DND-41 (cell line): ENCODE results near the gene MAP3K8.
A peak's percentile ranks its signal among the peaks of the same experiment; 100 is the strongest.

Source experiments
- ATAC-seq: fragments of 200-7000 bp; cut with Tn5 transposase; 3 replicates; pipeline ENCODE4 v1.9.1; 2021; ENCODE audit warnings: low read depth; ENCODE audit not compliant: insufficient read depth
- DNase-seq: peaks from one replicate; pipeline ENCODE4 v3.0.0-alpha.2; 2020
- H2AFZ ChIP-seq: 2 replicates; pipeline ENCODE4 v1.6.0; 2012; ENCODE audit warnings: low read depth, low read length
- H3K27ac ChIP-seq: 2 replicates; pipeline ENCODE4 v1.5.1; 2012; ENCODE audit warnings: low read length, inconsistent platforms
- H3K27me3 ChIP-seq: fragments of 200-600 bp; sonication (generic); 2 replicates; pipeline ENCODE4 v1.6.0; 2012; ENCODE audit warnings: low read length, mild to moderate bottlenecking, inconsistent platforms; ENCODE audit not compliant: insufficient read depth, poor library complexity
- H3K36me3 ChIP-seq: 2 replicates; pipeline ENCODE4 v1.5.1; 2012; ENCODE audit warnings: low read length, inconsistent platforms; ENCODE audit not compliant: insufficient read depth
- H3K4me1 ChIP-seq: 2 replicates; pipeline ENCODE4 v1.5.1; 2012; ENCODE audit warnings: mild to moderate bottlenecking, low read length; ENCODE audit not compliant: insufficient read depth
- H3K4me2 ChIP-seq: 2 replicates; pipeline ENCODE4 v1.6.0; 2012; ENCODE audit warnings: mild to moderate bottlenecking, moderate library complexity, low read length, inconsistent platforms; ENCODE audit not compliant: insufficient read depth
- H3K4me3 ChIP-seq, 2 experiments: fragments of 200-600 bp in 1 of 2; shearing (Covaris generic) in 1 of 2; 2 replicates each; pipeline ENCODE4 v1.5.1; 2012 to 2016; ENCODE audit warnings: inconsistent platforms in 2 of 2, low read length in 2 of 2, mild to moderate bottlenecking in 2 of 2, low read depth in 1 of 2, moderate library complexity in 1 of 2
- H3K79me2 ChIP-seq: 2 replicates; pipeline ENCODE4 v1.6.0; 2012; ENCODE audit warnings: low read length, inconsistent platforms; ENCODE audit not compliant: insufficient read depth
- H3K9ac ChIP-seq: 2 replicates; pipeline ENCODE4 v1.6.0; 2012; ENCODE audit warnings: low read depth, mild to moderate bottlenecking, inconsistent platforms, low read length, moderate library complexity
- H3K9me3 ChIP-seq: 2 replicates; pipeline ENCODE4 v1.5.1; 2012; ENCODE audit warnings: low read length, moderate library complexity, mild to moderate bottlenecking, inconsistent platforms; ENCODE audit not compliant: insufficient read depth, severe bottlenecking
- H4K20me1 ChIP-seq: 2 replicates; pipeline ENCODE4 v1.6.0; 2012; ENCODE audit warnings: low read length; ENCODE audit not compliant: insufficient read depth
- EZH2 ChIP-seq: IDR thresholded peaks from 3 replicates; pipeline ENCODE4 v1.6.1; 2012; ENCODE audit warnings: borderline replicate concordance, low read depth, mild to moderate bottlenecking, moderate library complexity, low read length, inconsistent platforms; ENCODE audit not compliant: severe bottlenecking
- TF ChIP-seq, protein P1 (sequence below): IDR thresholded peaks from 2 replicates; pipeline ENCODE4 v1.5.1; 2012; ENCODE audit warnings: borderline replicate concordance, low read length, moderate library complexity, mild to moderate bottlenecking; ENCODE audit not compliant: poor library complexity, severe bottlenecking; ENCODE audit errors: extremely low read depth

MAP3K8 gene

DNA sequence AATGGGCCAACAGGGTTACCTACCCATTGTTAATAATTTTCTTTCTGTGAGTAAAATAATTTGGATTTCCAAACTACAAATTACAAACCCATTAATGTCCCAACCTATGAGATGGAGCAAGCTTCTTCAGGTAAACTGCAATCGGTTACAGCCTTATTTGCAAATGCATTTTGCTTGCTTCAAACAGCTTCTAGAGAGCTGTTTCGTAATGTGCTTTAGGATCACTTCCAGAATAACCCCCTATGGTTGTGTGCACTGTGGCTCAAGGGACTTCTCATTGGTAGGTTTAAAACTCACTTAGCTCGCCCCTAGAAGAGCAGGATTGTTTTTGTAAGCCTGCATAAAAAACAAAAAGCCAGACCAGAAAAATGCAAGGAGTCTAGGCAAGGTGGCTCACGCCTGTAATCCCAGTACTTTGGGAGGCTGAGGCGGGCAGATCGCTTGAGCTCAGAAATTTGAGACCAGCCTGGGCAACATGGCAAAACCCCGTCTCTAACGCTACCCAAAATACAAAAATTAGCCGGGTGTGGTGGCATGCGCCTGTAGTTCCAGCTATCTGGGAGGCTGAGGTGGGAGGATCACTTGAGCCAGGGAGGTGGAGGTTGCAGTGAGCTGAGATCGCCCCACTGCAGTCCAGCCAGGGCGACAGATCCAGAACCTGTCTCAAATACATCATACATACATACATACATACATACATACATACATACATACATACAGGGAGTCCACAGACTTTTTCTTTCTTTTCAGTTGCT lies 3.3 kb upstream of the MAP3K8 start:
- no peak overlapping the region for H3K4me3 ChIP-seq
- ATAC-seq: no peak
- no peaks in the 10 kb centered on the region for H3K79me2 ChIP-seq
- no peaks in the 10 kb centered on the region for H3K36me3 ChIP-seq
- TF ChIP-seq, protein P1, sequence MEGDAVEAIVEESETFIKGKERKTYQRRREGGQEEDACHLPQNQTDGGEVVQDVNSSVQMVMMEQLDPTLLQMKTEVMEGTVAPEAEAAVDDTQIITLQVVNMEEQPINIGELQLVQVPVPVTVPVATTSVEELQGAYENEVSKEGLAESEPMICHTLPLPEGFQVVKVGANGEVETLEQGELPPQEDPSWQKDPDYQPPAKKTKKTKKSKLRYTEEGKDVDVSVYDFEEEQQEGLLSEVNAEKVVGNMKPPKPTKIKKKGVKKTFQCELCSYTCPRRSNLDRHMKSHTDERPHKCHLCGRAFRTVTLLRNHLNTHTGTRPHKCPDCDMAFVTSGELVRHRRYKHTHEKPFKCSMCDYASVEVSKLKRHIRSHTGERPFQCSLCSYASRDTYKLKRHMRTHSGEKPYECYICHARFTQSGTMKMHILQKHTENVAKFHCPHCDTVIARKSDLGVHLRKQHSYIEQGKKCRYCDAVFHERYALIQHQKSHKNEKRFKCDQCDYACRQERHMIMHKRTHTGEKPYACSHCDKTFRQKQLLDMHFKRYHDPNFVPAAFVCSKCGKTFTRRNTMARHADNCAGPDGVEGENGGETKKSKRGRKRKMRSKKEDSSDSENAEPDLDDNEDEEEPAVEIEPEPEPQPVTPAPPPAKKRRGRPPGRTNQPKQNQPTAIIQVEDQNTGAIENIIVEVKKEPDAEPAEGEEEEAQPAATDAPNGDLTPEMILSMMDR: no peak
- no peak for TF ChIP-seq EZH2
- H3K4me2 ChIP-seq: no peak overlapping the region
- H3K9me3 ChIP-seq: no peaks in the 10 kb centered on the region
- H2AFZ ChIP-seq: no peak overlapping the region
- H3K4me1 ChIP-seq: peaks cover 28% of the 10 kb centered on the region
- H3K27me3 ChIP-seq: peaks cover 28% of the 10 kb centered on the region
- DNase-seq: no peak
- 0 out of 2 replicates have a peak, but pooled peaks cover 5% of the 10 kb centered on the region for H4K20me1 ChIP-seq
- H3K27ac ChIP-seq: no peak overlapping the region
- H3K9ac ChIP-seq: no peak overlapping the region

DNA sequence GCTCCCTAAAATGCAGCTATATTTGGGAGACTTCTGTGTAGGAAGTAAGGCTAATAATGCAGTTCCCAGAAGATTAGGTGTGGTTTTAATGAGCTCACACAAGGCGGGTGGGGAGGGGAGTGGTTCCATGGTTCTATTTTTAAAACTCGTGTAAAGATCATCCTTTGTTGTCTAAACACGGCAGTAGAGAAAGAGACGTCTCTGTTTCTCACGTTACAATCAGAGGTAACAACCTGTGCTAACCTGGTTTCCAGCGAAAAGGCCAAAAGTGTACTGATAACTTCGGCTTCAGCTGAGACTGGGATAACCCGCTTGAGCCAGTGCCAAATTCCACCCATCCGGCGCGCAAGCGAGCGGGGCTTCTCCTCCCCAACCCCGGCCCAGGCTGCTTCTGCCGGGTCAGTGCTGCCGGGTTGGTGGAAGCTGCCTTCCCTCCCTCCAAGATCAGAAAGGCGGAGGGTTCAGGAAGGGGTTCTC lies 2.5 kb upstream of the MAP3K8 start:
- H3K9ac ChIP-seq: no peak overlapping the region
- DNase-seq (no peak), ATAC-seq (no peak)
- H3K4me1 ChIP-seq: peaks cover 35% of the 10 kb centered on the region
- H3K79me2 ChIP-seq: no peaks in the 10 kb centered on the region
- no peaks in the 10 kb centered on the region for H3K9me3 ChIP-seq
- H3K4me3 ChIP-seq: no peak overlapping the region
- no peak overlapping the region for H3K27ac ChIP-seq
- 0 out of 2 replicates have a peak, but pooled peaks cover 8% of the 10 kb centered on the region for H4K20me1 ChIP-seq
- H3K36me3 ChIP-seq: no peaks in the 10 kb centered on the region
- TF ChIP-seq, protein P1: no peak
- no peak for TF ChIP-seq EZH2
- no peak overlapping the region for H3K4me2 ChIP-seq
- peaks cover 28% of the 10 kb centered on the region for H3K27me3 ChIP-seq
- H2AFZ ChIP-seq: no peak overlapping the region

DNA sequence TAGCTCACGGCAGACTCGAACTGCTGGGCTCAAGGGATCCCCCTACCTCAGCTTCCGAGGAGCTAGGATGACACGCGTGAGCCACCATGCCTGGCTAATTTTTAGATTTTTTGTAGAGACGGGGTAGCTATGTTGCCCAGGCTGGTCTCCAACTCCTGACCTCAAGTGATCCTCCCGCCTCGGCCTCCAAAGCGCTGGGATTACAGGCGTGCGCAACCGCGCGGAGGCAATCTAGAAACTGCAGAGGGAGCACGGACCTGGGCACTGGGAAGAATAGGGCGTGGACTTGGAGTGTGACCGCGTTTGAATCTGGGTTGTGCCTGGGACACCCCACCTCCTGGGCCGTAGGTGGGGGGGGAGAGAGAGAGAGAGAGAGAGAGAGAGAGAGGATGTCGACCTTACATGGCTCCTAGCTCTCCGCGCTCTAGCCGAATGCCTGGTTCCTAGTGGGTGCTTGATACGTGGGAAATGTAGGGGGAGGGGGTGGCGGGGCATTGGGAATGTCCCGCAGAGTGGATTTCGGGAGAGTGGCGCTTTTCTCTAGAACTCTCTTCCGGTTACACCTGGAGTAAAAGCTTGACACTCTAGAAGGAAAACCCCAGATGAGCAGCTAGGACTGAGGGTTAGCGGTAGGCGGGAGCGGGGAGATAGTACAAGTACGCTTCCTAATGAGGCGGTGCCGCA lies 1.2 kb upstream of the MAP3K8 start:
- no peaks in the 10 kb centered on the region for H3K79me2 ChIP-seq
- peaks cover 28% of the 10 kb centered on the region for H3K27me3 ChIP-seq
- H3K4me2 ChIP-seq: peak overlapping the region; percentile 95
- TF ChIP-seq, protein P1: no peak
- TF ChIP-seq EZH2: no peak
- H3K36me3 ChIP-seq: no peaks in the 10 kb centered on the region
- H3K4me1 ChIP-seq: peaks cover 48% of the 10 kb centered on the region
- no peaks in the 10 kb centered on the region for H3K9me3 ChIP-seq
- H3K4me3 ChIP-seq: peak overlapping the region; percentile 32 to 87
- H3K9ac ChIP-seq: peak overlapping the region; percentile 70
- no peak overlapping the region; the same call in 1 of the 2 replicates for H3K27ac ChIP-seq
- H4K20me1 ChIP-seq: peaks cover 12% of the 10 kb centered on the region; the same call in 1 of the 2 replicates
- ATAC-seq: no peak
- H2AFZ ChIP-seq: peak overlapping the region; percentile 83
- no peak for DNase-seq
